ENCODE measurements around the gene DNAH10.

Gene DNAH10

GRCh38 chr12:123879101-123879500, 117.0 kb downstream of the DNAH10 start:
- Histone ChIP-seq H3K36me3 (ENCODE audit: insufficient read depth, low read length) (no peaks in the 10 kb centered on the region), H4K20me1 (ENCODE audit: insufficient read depth, low read length) (no peaks in the 10 kb centered on the region), H3K4me2 (ENCODE audit: low read length) (no peak overlapping the region), H3K27me3 (ENCODE audit: insufficient read depth, low read length) (no peaks in the 10 kb centered on the region), H3K4me1 (ENCODE audit: insufficient read depth, low read length, severe bottlenecking) (no peaks in the 10 kb centered on the region), H3K9ac (ENCODE audit: low read length) (no peak overlapping the region), H2AFZ (ENCODE audit: low read length) (no peak overlapping the region), H3K4me3 (ENCODE audit: low read depth, low read length, poor library complexity, severe bottlenecking) (no peak overlapping the region), H3K9me3 (ENCODE audit: low read length) (no peaks in the 10 kb centered on the region), H3F3A (ENCODE audit: insufficient read depth, low read length) (no peaks in the 10 kb centered on the region), H3K27ac (ENCODE audit: low read depth, low read length, poor library complexity, severe bottlenecking) (no peak overlapping the region), H3K9me2 (ENCODE audit: low read depth, low read length) (no peaks in the 10 kb centered on the region), H3K79me2 (ENCODE audit: insufficient read depth, low read length) (no peaks in the 10 kb centered on the region)
- TF ChIP-seq CTCF (IDR thresholded peaks at IDR 0.05; ENCODE audit: low read length), result no peak
- no peak for TF ChIP-seq EZH2 (IDR thresholded peaks at IDR 0.05; ENCODE audit: borderline replicate concordance, low read length)

GRCh38 chr12:123879691-123880090, 117.6 kb downstream of the DNAH10 start:
- H3K4me3 ChIP-seq (ENCODE audit: low read depth, low read length, poor library complexity, severe bottlenecking), result no peak overlapping the region
- no peak overlapping the region for H2AFZ ChIP-seq (ENCODE audit: low read length)
- H4K20me1 ChIP-seq (ENCODE audit: insufficient read depth, low read length), result no peaks in the 10 kb centered on the region
- no peaks in the 10 kb centered on the region for H3K9me3 ChIP-seq (ENCODE audit: low read length)
- H3K9me2 ChIP-seq (ENCODE audit: low read depth, low read length), result no peaks in the 10 kb centered on the region
- TF ChIP-seq EZH2 (IDR thresholded peaks at IDR 0.05; ENCODE audit: borderline replicate concordance, low read length), result no peak
- TF ChIP-seq CTCF (IDR thresholded peaks at IDR 0.05; ENCODE audit: low read length), result no peak
- no peaks in the 10 kb centered on the region for H3K36me3 ChIP-seq (ENCODE audit: insufficient read depth, low read length)
- no peak overlapping the region for H3K9ac ChIP-seq (ENCODE audit: low read length)
- no peaks in the 10 kb centered on the region for H3F3A ChIP-seq (ENCODE audit: insufficient read depth, low read length)
- no peak overlapping the region for H3K4me2 ChIP-seq (ENCODE audit: low read length)
- H3K4me1 ChIP-seq (ENCODE audit: insufficient read depth, low read length, severe bottlenecking), result no peaks in the 10 kb centered on the region
- H3K27ac ChIP-seq (ENCODE audit: low read depth, low read length, poor library complexity, severe bottlenecking), result no peak overlapping the region
- no peaks in the 10 kb centered on the region for H3K27me3 ChIP-seq (ENCODE audit: insufficient read depth, low read length)
- H3K79me2 ChIP-seq (ENCODE audit: insufficient read depth, low read length), result no peaks in the 10 kb centered on the region

DNA sequence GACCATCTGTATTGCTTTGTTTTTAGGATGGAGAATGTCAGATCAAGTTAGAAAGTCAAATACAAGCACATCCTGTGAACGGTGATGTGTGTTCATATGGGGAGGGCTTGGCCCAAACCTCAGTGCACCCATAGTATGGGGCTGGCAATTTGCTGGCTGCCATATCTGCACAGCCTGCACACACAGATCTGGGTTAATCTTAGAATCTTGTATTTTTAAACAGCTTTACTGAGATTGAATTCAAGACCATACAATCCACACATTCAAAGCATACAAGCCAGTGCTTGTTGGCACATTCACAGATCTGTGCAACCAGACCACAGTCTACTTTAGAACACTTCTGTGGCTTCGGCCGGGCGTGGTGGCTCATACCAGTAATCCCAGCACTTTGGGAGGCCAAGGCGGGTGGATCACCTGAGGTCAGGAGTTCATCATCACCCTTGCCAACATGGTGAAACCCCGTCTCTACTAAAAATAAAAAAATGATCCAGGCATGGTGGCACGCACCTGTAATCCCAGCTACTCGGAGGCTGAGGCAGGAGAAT, 120.1 kb downstream of the DNAH10 start:
- Histone ChIP-seq H4K20me1 (ENCODE audit: insufficient read depth, low read length) (no peaks in the 10 kb centered on the region), H3K79me2 (ENCODE audit: insufficient read depth, low read length) (no peaks in the 10 kb centered on the region), H3F3A (ENCODE audit: insufficient read depth, low read length) (no peaks in the 10 kb centered on the region), H3K27ac (ENCODE audit: low read depth, low read length, poor library complexity, severe bottlenecking) (no peak overlapping the region), H3K4me2 (ENCODE audit: low read length) (no peak overlapping the region), H3K4me3 (ENCODE audit: low read depth, low read length, poor library complexity, severe bottlenecking) (no peak overlapping the region), H3K36me3 (ENCODE audit: insufficient read depth, low read length) (no peaks in the 10 kb centered on the region), H3K9me3 (ENCODE audit: low read length) (no peaks in the 10 kb centered on the region), H3K4me1 (ENCODE audit: insufficient read depth, low read length, severe bottlenecking) (no peaks in the 10 kb centered on the region), H3K9ac (ENCODE audit: low read length) (no peak overlapping the region), H3K27me3 (ENCODE audit: insufficient read depth, low read length) (no peaks in the 10 kb centered on the region; the same call in 1 of the 2 replicates), H3K9me2 (ENCODE audit: low read depth, low read length) (no peaks in the 10 kb centered on the region), H2AFZ (ENCODE audit: low read length) (no peak overlapping the region)
- no peak for TF ChIP-seq CTCF (IDR thresholded peaks at IDR 0.05; ENCODE audit: low read length)
- TF ChIP-seq EZH2 (IDR thresholded peaks at IDR 0.05; ENCODE audit: borderline replicate concordance, low read length), result no peak
